Spleen (tissue), 11 donors: ENCODE measurements around the gene G6PC2. TPM values are rescaled to one million over a fixed set of nuclear protein-coding genes. Genes with fewer than 3 reads are reported as not detected.

ENCODE experiments used
- DNase-seq: peaks from one replicate; pipeline ENCODE4 v3.0.0-alpha.2; 2020
- H3K27ac ChIP-seq, 8 donors: fragments of 200-600 bp; sonication (generic) in 7 of 8; 1 replicate in 4 of 8; 2 replicates in 4 of 8; pipeline versions ENCODE4 v1.5.0 to v1.8.0; 2016 to 2021; ENCODE audit warnings: inconsistent platforms in 4 of 8, mild to moderate bottlenecking in 4 of 8, moderate library complexity in 1 of 8
- H3K27me3 ChIP-seq, 7 donors: fragments of 200-600 bp; sonication (generic) in 6 of 7; replicated peaks in 1 of 7; 1 replicate in 4 of 7; 2 replicates in 3 of 7; pipeline versions ENCODE4 v1.5.0 to v1.8.0; 2016 to 2021; ENCODE audit warnings: inconsistent platforms in 3 of 7, mild to moderate bottlenecking in 1 of 7
- H3K36me3 ChIP-seq, 6 donors: fragments of 200-600 bp; sonication (generic) in 5 of 6; 1 replicate in 4 of 6; 2 replicates in 2 of 6; pipeline versions ENCODE4 v1.5.0 to v1.8.0; 2016 to 2021; ENCODE audit warnings: inconsistent platforms in 2 of 6
- H3K4me1 ChIP-seq, 6 donors: fragments of 200-600 bp; sonication (generic) in 5 of 6; 1 replicate in 3 of 6; 2 replicates in 3 of 6; pipeline versions ENCODE4 v1.5.0 to v1.8.0; 2016 to 2021; ENCODE audit warnings: inconsistent platforms in 3 of 6
- H3K4me3 ChIP-seq, 8 donors: fragments of 200-600 bp; sonication (generic) in 7 of 8; 1 replicate in 4 of 8; 2 replicates in 4 of 8; pipeline versions ENCODE4 v1.5.0 to v1.8.0; 2016 to 2021; ENCODE audit warnings: inconsistent platforms in 4 of 8, mild to moderate bottlenecking in 4 of 8, moderate library complexity in 2 of 8
- H3K9me3 ChIP-seq, 8 donors: fragments of 200-600 bp; sonication (generic) in 7 of 8; 1 replicate in 4 of 8; 2 replicates in 4 of 8; pipeline versions ENCODE4 v1.5.0 to v1.8.0; 2016 to 2021; ENCODE audit warnings: inconsistent platforms in 4 of 8
- CTCF ChIP-seq, 11 experiments: fragments of 200-600 bp in 7 of 11; fragments of 450-650 bp in 4 of 11; sonication (generic) in 4 of 11; IDR thresholded peaks in 8 of 11; conservative IDR thresholded peaks in 3 of 11; 1 replicate in 7 of 11; 2 replicates in 4 of 11; pipeline versions ENCODE4 v1.4.0 to v1.8.0; 2016 to 2021; ENCODE audit warnings: antibody characterized with exemption in 11 of 11, inconsistent platforms in 4 of 11, mild to moderate bottlenecking in 1 of 11
- POLR2A ChIP-seq, 3 donors: fragments of 450-650 bp; IDR thresholded peaks; one replicate each; pipeline ENCODE4 v1.5.1; 2017; ENCODE audit warnings: antibody characterized with exemption in 3 of 3, mild to moderate bottlenecking in 1 of 3
- POLR2AphosphoS5 ChIP-seq, 3 donors: sonication (generic); formaldehyde crosslinking; IDR thresholded peaks; one replicate each; pipeline ENCODE4 v1.5.1; 2017; ENCODE audit warnings: antibody characterized with exemption in 3 of 3
- WGBS, 5 donors: extraction: QIAGEN DNeasy Blood & Tissue Kit in 3 of 5; methylation state at CpG; one replicate each; pipeline versions ENCODE4 v1.1.5 to v1.1.7; 2013 to 2018; 5-methylcytosine and 5-hydroxymethylcytosine counted together
- intact Hi-C: fragments of 100-400 bp; cut with DNase I; formaldehyde crosslinking; loops from one replicate; pipeline ENCODE4 v1.15.0; 2023; ENCODE audit warnings: low total_unique reads
- polyA plus RNA-seq, 3 donors: library from polyadenylated mRNA; stranded (reverse); fragments of 200-250 nt; gene quantifications; one replicate each; pipeline ENCODE4 v1.2.1, GENCODE V29; 2013
- total RNA-seq, 7 donors: library from RNA; depleted of rRNA in 3 of 7; stranded (reverse); fragments of >200 nt in 3 of 7; fragmentation: NEBNext Ultra II Directional in 4 of 7; extraction: Animal tissue kit (Norgen Biotek cat#: 25700) in 4 of 7; gene quantifications; one replicate each; pipeline versions ENCODE4 v1.1.0 to v1.2.1, GENCODE V29; 2016 to 2021
- donor health status: healthy with polysubstance abuse.
- donor health status: DM: no; HTN: no; CAD: no; lungs with moderate emphysema.
- donor health status: DM: no; HTN: no; CAD: no.
- donor health status: Bipolar disorder and iron deficiency.
- donor health status: healthy.
- donor health status: DM: no; HTN: no; CAD: no.
- donor health status: DM: yes; HTN: yes; CAD: no.

The G6PC2 gene
- total and polyA plus RNA-seq, 10 donors: not detected

- H3K27me3 ChIP-seq: no peaks in the 10 kb centered on the region
- 67 to 77% (median 76%) methylated on average over 3 of the region's 3 CpGs for WGBS, 5 donors
- no peak for TF ChIP-seq CTCF (IDR thresholded peaks at IDR 0.05 in 8 of 11, conservative IDR thresholded peaks at IDR 0.05 in 3 of 11)
- no peak for TF ChIP-seq POLR2AphosphoS5 (IDR thresholded peaks at IDR 0.05)
- TF ChIP-seq POLR2A (IDR thresholded peaks at IDR 0.05): no peak
- no peak for DNase-seq
- no peak overlapping the region for H3K4me3 ChIP-seq
- intact Hi-C loops: no loop called here
- H3K27ac ChIP-seq: no peak overlapping the region
- no peaks in the 10 kb centered on the region for H3K9me3 ChIP-seq
- H3K36me3 ChIP-seq: no peaks in the 10 kb centered on the region
- H3K4me1 ChIP-seq: no peaks in the 10 kb centered on the region
These were observed 43.0 kb downstream of the G6PC2 start for GRCh38 chr2:168944065-168944464.

DNA sequence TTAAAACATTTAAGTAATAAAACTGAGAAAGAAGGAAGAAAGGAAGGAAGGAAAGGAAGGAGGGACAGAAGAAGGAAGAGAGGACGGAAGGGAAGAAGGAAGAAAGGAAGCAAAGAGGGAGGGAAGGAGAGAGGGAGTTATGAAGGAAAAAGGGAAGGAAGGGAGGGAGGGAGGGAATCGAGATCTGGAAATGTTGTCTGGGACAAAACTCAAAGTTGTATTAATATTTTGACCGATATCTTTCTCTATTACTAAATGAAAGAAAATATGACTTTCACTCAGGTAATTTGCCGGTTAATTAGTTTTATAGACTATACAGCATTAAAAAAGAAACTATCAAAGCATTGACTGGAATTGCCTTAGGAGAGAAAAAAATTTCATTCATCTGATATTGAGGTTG lies 44.4 kb downstream of the G6PC2 start:
- 19 to 67% (median 45%) methylated on average over 4 of the region's 4 CpGs for WGBS, 5 donors
- intact Hi-C loops: no loop called here
- Histone ChIP-seq H3K4me3 (no peak overlapping the region), H3K27me3 (no peaks in the 10 kb centered on the region), H3K4me1 (no peaks in the 10 kb centered on the region), H3K9me3 (no peaks in the 10 kb centered on the region), H3K27ac (no peak overlapping the region), H3K36me3 (no peaks in the 10 kb centered on the region)
- TF ChIP-seq CTCF (IDR thresholded peaks at IDR 0.05 in 8 of 11, conservative IDR thresholded peaks at IDR 0.05 in 3 of 11) (no peak), POLR2AphosphoS5 (IDR thresholded peaks at IDR 0.05) (no peak), POLR2A (IDR thresholded peaks at IDR 0.05) (no peak)
- no peak for DNase-seq

DNA sequence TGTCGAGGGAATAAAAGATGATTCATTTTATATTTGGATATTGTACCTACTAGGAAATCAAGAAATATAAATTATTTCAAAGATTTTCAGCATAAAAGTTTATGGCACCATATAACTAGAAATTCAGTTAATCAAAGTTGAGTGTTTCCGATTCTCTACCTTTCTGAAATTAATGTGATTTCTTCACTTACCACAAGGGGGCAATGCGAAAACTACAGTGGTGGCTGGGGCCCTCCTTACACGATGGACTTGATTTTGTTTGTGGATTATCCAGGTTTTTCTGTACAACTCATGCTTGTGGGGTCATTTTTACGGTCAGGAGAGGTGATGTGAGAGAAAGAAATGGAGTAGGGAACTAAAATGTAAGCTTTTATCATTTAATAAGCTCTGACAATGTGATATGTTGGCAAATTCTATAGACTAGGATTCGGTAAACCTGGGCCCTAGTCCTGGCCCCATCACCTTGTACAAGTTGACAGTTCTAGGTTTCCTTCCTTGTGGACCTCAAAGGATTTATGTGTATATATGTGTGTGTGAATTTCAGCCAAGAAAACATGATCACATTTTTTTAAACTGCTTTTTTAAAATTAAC lies 47.6 kb downstream of the G6PC2 start:
- intact Hi-C loops: no loop called here
- 56 to 72% (median 63%) methylated on average over 6 of the region's 6 CpGs for WGBS, 5 donors

DNA sequence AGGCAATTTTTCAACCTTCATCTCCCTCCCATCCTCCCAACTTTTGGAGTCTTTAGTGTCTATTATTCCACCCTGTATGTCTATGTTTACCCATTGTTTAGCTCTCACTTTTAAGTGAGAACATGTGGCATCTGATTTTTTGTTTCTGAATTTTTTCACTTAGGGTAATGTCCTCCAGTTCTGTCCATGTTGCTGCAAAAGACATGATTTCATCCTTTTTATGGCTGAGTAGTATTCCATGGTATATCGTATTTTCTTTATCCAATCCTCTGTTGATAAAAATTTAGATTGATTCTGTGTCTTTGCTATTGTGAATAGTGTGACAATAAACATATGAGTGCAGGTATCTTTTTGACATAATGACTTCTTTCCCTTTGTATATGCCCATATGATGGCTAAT lies 48.2 kb downstream of the G6PC2 start:
- no peaks in the 10 kb centered on the region for H3K36me3 ChIP-seq
- H3K27me3 ChIP-seq: no peaks in the 10 kb centered on the region
- intact Hi-C loops: no loop called here
- H3K27ac ChIP-seq: no peak overlapping the region
- no peak overlapping the region for H3K4me3 ChIP-seq
- no peak for TF ChIP-seq POLR2A (IDR thresholded peaks at IDR 0.05)
- no peak for TF ChIP-seq CTCF (IDR thresholded peaks at IDR 0.05 in 8 of 11, conservative IDR thresholded peaks at IDR 0.05 in 3 of 11)
- no peak for TF ChIP-seq POLR2AphosphoS5 (IDR thresholded peaks at IDR 0.05)
- 93 to 100% (median 100%) methylated on average over 1 of the region's 1 CpG for WGBS, 5 donors
- no peak for DNase-seq
- H3K4me1 ChIP-seq: no peaks in the 10 kb centered on the region
- peaks cover 0 to 22% (median 11%) of the 10 kb centered on the region in 8 donors for H3K9me3 ChIP-seq

More for the DNA sequence above, 47.6 kb downstream of the G6PC2 start:
- no peak for DNase-seq
- no peak for TF ChIP-seq POLR2AphosphoS5 (IDR thresholded peaks at IDR 0.05)
- TF ChIP-seq CTCF (IDR thresholded peaks at IDR 0.05 in 8 of 11, conservative IDR thresholded peaks at IDR 0.05 in 3 of 11): peak in 8 of 11 experiments; percentile 16 to 59 (median 44)
- TF ChIP-seq POLR2A (IDR thresholded peaks at IDR 0.05): no peak
- no peaks in the 10 kb centered on the region for H3K36me3 ChIP-seq
- no peak overlapping the region for H3K27ac ChIP-seq
- H3K9me3 ChIP-seq: peaks cover 0 to 20% (median 10%) of the 10 kb centered on the region in 8 donors
- no peak overlapping the region for H3K4me3 ChIP-seq
- H3K27me3 ChIP-seq: no peaks in the 10 kb centered on the region
- no peaks in the 10 kb centered on the region for H3K4me1 ChIP-seq
